SHP77 treated with DMSO at 0.1 percent for 48 hours (cell line): Measurements from ENCODE around the gene AMPD3.
"Not testable (repeated sequence)": the region's sequence is repeated elsewhere in the genome, so short reads cannot be mapped to it uniquely, and the experiment has no call there.

Experiments used
- DNase-seq: peaks from one replicate; lab custom pipeline; 2025; lab: John Stamatoyannopoulos, UW

The AMPD3 gene

GRCh38 chr11:10454878-10455631 lies at the start of gene AMPD3:
AMPD3 (plus strand) TSS chr11:10455264; CDS start chr11:10461520, 6,256 bp downstream.
- DNase-seq, result peak; percentile 24

GRCh38 chr11:10405865-10406592 lies 49.0 kb upstream of the AMPD3 start:
- peak; percentile 52 for DNase-seq

- no peak for DNase-seq
Measured at GRCh38 chr11:10407055-10407454, 48.0 kb upstream of the AMPD3 start.

GRCh38 chr11:10407749-10408685 lies 47.0 kb upstream of the AMPD3 start:
- no peak for DNase-seq

- no peak for DNase-seq
Measured at GRCh38 chr11:10409207-10409661, 45.8 kb upstream of the AMPD3 start.

- DNase-seq, result no peak
Measured at GRCh38 chr11:10410106-10410843, 44.8 kb upstream of the AMPD3 start.

GRCh38 chr11:10410844-10411200 lies 44.2 kb upstream of the AMPD3 start:
- no peak for DNase-seq

GRCh38 chr11:10412266-10412665 lies 42.8 kb upstream of the AMPD3 start:
- DNase-seq, result no peak

DNA sequence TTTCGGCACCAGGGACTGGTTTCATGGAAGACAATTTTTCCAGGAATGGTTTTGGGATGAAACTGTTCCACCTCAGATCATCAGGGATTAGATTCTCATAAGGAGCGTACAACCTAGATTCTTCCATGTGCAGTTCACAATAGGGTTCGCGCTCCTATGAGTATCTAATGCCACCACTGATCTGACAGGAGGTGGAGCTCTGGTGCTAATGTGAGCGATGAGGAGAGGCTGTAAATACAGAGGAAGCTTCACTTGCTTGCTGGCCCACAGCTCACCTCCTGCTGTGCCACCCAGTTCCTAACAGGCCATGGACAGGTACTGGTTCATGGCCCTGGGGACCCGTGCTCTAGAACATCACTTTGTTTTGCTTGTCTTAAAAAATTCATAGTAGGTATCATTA lies 41.8 kb upstream of the AMPD3 start:
- peak; percentile 1 for DNase-seq

- no peak for DNase-seq
Measured at GRCh38 chr11:10414181-10414580, 40.9 kb upstream of the AMPD3 start.

DNA sequence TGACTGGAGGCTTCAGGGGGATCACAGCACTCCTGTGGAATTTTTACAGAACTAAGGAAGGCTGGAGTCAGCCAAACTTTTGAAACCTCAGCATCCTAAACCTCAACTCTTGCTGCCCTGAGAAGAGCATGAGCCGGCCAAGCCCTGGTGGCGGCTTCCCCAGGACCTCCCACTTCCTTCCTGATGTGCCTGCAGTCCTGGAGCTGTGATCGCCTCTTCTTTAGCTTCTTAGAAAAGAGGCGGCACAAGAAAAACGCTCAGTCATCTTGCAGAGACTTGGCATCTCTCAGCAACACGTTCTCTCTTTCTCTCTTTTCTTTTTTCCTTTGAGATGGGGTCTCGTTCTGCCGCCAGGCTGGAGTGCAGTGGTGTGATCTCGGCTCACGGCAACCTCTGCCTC lies 40.4 kb upstream of the AMPD3 start:
- no peak for DNase-seq

- no peak for DNase-seq
Measured at GRCh38 chr11:10415817-10416392, 39.2 kb upstream of the AMPD3 start.

DNA sequence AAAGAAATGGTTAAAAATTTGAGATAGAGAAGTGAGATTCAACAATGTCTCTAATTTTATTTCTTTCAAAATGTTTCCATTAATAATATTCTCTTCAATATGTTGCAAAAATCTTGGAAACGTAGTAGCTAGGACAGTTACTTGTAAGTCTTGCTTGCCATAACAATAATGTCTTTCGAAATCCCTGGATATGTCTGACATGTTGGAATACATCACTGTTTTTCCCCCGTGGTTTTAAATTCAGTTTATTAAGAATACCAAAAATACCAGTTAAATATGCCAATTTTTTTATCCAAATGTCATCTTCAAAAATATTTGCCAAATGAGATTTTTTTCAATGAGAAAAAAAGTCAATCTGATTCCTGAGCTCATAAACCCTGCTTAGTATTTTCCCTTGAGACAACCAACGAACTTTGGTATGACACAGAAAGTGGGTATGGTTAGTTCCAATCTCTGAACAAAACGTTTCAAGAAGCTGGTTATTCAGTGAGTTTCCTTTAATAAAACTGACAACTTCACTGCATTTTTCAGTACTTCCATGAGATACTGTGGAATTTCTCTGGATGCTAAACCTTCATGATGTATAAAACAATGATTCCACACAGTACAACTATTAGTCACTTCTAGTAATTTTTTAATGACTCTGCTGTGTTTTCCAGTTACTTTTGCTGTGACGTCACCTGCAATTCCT lies 36.7 kb upstream of the AMPD3 start:
- DNase-seq, result no peak

DNA sequence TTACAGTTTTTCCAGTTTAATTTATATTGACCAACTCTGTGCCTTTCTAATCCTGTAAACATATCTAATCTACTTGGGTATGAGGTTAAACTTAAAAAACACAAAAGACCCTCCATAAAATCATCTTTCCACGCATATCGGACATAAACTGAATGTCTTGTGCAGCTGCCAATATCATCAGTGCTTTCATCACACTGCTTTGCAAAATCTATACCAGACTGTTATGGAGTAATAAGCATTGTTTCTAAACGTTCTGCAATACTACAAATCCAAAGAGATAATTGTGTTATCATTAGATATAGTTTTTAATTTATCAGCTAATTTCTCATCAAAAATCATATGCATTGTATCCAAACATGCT lies 36.1 kb upstream of the AMPD3 start:
- no peak for DNase-seq

DNA sequence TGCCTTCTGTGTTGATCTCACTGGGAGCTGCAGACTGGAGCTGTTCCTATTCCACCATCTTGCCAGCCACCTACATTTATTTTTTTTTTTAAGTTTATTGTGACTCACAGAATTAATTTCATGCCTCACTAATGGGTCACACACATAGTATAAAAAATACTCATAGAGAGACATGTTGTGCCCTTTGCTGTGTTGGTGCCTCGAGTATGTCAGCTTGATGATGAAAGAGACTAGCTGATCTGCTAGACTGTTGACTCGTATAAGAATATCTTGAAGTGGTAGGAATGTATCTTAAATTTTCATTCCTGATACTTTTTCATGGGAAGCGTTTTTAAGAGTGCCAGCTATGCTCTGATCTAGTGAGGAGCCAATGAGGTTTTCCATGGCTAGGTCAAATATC lies 28.6 kb upstream of the AMPD3 start:
- no peak for DNase-seq

GRCh38 chr11:10428453-10428852 lies 26.6 kb upstream of the AMPD3 start:
- no peak for DNase-seq

DNA sequence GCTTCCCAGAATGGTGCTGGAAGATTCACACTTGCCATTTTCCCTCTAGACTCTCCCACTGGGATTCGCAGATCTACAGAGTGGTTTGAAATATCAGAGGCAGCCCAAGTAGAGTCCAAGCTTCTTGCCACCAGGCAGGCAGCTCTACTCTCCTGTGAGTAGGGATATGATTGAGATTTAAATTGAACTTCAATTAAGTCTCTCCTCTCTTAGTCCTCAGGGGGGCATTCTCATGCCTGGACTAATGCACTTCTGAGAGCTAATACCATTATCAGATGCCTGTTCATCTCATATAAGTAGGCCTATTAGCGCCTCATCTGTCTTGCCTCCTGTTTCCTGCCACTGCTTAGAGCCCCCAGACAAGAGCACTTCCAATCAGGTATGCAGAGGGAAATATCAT lies 25.5 kb upstream of the AMPD3 start:
- no peak for DNase-seq

DNA sequence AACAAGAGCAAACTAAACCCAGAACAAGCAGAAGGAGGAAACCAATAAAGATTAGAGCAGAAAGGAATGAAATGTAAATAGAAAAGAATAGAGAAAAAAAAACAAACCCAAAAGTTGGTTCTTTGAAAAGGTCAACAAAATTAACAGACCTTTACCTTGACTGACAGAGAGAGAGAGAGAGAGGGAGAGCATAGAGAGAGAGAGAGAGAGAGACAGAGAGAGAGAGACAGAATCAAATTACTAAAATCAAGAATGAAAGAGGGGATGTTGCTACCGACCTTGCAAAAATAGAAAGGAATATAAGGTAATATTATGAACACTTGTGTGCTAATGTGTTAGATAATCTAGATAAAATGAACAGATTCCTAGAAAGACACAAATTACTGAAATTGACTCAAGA lies 22.6 kb upstream of the AMPD3 start:
- DNase-seq, result no peak

GRCh38 chr11:10432971-10433370 lies 22.1 kb upstream of the AMPD3 start:
- DNase-seq, result no peak

GRCh38 chr11:10436224-10436623 lies 18.8 kb upstream of the AMPD3 start:
- no peak for DNase-seq

- not testable (repeated sequence) for DNase-seq
Measured at GRCh38 chr11:10436683-10437082, 18.4 kb upstream of the AMPD3 start.
